ENCODE data around the gene RASGRF2.

The RASGRF2 gene

GRCh38 chr5:81207009-81207408, 246.8 kb downstream of the RASGRF2 start:
- DNase-seq (ENCODE audit: low spot score), result no peak

- DNase-seq (ENCODE audit: low spot score), result no peak
Measured at GRCh38 chr5:81208904-81209303, 248.7 kb downstream of the RASGRF2 start.

- no peak for DNase-seq (ENCODE audit: low spot score)
Measured at GRCh38 chr5:81209386-81209785, 249.2 kb downstream of the RASGRF2 start.

GRCh38 chr5:81209869-81210493, 249.8 kb downstream of the RASGRF2 start:
- no peak for DNase-seq (ENCODE audit: low spot score)

- no peak for DNase-seq (ENCODE audit: low spot score)
Measured at GRCh38 chr5:81212211-81212751, 252.1 kb downstream of the RASGRF2 start.

- DNase-seq (ENCODE audit: low spot score), result no peak
Measured at GRCh38 chr5:81213070-81213469, 252.9 kb downstream of the RASGRF2 start.

GRCh38 chr5:81214848-81215247, 254.7 kb downstream of the RASGRF2 start:
- DNase-seq (ENCODE audit: low spot score), result no peak

GRCh38 chr5:81216152-81216551, 256.0 kb downstream of the RASGRF2 start:
- no peak for DNase-seq (ENCODE audit: low spot score)

- no peak for DNase-seq (ENCODE audit: low spot score)
Measured at GRCh38 chr5:81219389-81219788, 259.2 kb downstream of the RASGRF2 start.

- DNase-seq (ENCODE audit: low spot score), result no peak
Measured at GRCh38 chr5:81222285-81222684, 262.1 kb downstream of the RASGRF2 start.

- DNase-seq (ENCODE audit: low spot score), result no peak
Measured at GRCh38 chr5:81225463-81225862, 265.3 kb downstream of the RASGRF2 start.

GRCh38 chr5:81226286-81226685, 266.1 kb downstream of the RASGRF2 start:
- DNase-seq (ENCODE audit: low spot score), result no peak

- DNase-seq (ENCODE audit: low spot score), result no peak
Measured at GRCh38 chr5:81226949-81227348, 266.8 kb downstream of the RASGRF2 start.

- no peak for DNase-seq (ENCODE audit: low spot score)
Measured at GRCh38 chr5:81228084-81228483, 267.9 kb downstream of the RASGRF2 start.

GRCh38 chr5:81230416-81230815, 270.3 kb downstream of the RASGRF2 start:
- no peak for DNase-seq (ENCODE audit: low spot score)

- no peak for DNase-seq (ENCODE audit: low spot score)
Measured at GRCh38 chr5:81232464-81233079, 272.4 kb downstream of the RASGRF2 start.

GRCh38 chr5:81233080-81233634, 273.0 kb downstream of the RASGRF2 start, which contains the start of gene CKMT2:
Gene CKMT2, plus strand, starts transcription at chr5:81233322. Its CDS starts 17,811 bp downstream, at chr5:81251133.
- DNase-seq (ENCODE audit: low spot score), result no peak

- no peak for DNase-seq (ENCODE audit: low spot score)
Measured at GRCh38 chr5:81234299-81234698, 274.1 kb downstream of the RASGRF2 start.

GRCh38 chr5:81234801-81235200, 274.6 kb downstream of the RASGRF2 start:
- DNase-seq (ENCODE audit: low spot score), result no peak

GRCh38 chr5:81235287-81236072, 275.3 kb downstream of the RASGRF2 start:
- DNase-seq (ENCODE audit: low spot score), result no peak

GRCh38 chr5:81238460-81238859, 278.3 kb downstream of the RASGRF2 start:
- DNase-seq (ENCODE audit: low spot score), result no peak

- no peak for DNase-seq (ENCODE audit: low spot score)
Measured at GRCh38 chr5:81239613-81240012, 279.4 kb downstream of the RASGRF2 start.

GRCh38 chr5:81241001-81241400, 280.8 kb downstream of the RASGRF2 start:
- no peak for DNase-seq (ENCODE audit: low spot score)

Measured in hematopoietic multipotent progenitor cell treated with erythropoietin and hydrocortisone succinate and interleukin-3 and kit ligand, for 17 days (in vitro differentiated cells).